Neural cell (in vitro differentiated cells): ENCODE measurements around the gene TAPBPL. TPM values are rescaled to one million over a fixed set of nuclear protein-coding genes. Genes with fewer than 3 reads are reported as not detected.

Source experiments
- H2AFZ ChIP-seq: fragments of 200-600, 300-800 bp; sonication (generic), shearing (Covaris generic); 2 replicates; pipeline ENCODE4 v1.6.0; 2014; ENCODE audit warnings: low read depth, mild to moderate bottlenecking, antibody characterized with exemption, low read length, moderate library complexity
- H3F3A ChIP-seq: fragments of 200-600 bp; shearing (Covaris generic); 2 replicates; pipeline ENCODE4 v1.6.1; 2016; ENCODE audit warnings: mild to moderate bottlenecking, moderate library complexity, mixed read lengths, antibody characterized with exemption, low read length; ENCODE audit not compliant: insufficient read depth, poor library complexity, severe bottlenecking
- H3K27ac ChIP-seq: fragments of 200-600, 300-800 bp; sonication (generic), shearing (Covaris generic); 2 replicates; pipeline ENCODE4 v1.5.1; 2014; ENCODE audit warnings: mild to moderate bottlenecking, low read length, moderate library complexity
- H3K27me3 ChIP-seq: fragments of 300-800, 200-600 bp; sonication (generic), shearing (Covaris generic); 2 replicates; pipeline ENCODE4 v1.6.0; 2014; ENCODE audit warnings: mild to moderate bottlenecking, low read depth, low read length, moderate library complexity; ENCODE audit not compliant: insufficient read depth
- H3K36me3 ChIP-seq: fragments of 300-800, 200-600 bp; sonication (generic), shearing (Covaris generic); 2 replicates; pipeline ENCODE4 v1.5.1; 2014; ENCODE audit warnings: mild to moderate bottlenecking, antibody characterized with exemption, low read length, moderate library complexity; ENCODE audit not compliant: insufficient read depth
- H3K4me2 ChIP-seq: fragments of 300-800, 200-600 bp; sonication (generic), shearing (Covaris generic); 2 replicates; pipeline ENCODE4 v1.6.0; 2014; ENCODE audit warnings: mild to moderate bottlenecking, low read length
- H3K4me3 ChIP-seq: fragments of 300-800, 200-600 bp; sonication (generic), shearing (Covaris generic); 2 replicates; pipeline ENCODE4 v1.5.1; 2014; ENCODE audit warnings: mild to moderate bottlenecking, low read length, moderate library complexity
- H3K79me2 ChIP-seq: fragments of 200-600 bp; shearing (Covaris generic); replicated peaks from 2 replicates; pipeline ENCODE4 v1.6.0; 2014; ENCODE audit warnings: mild to moderate bottlenecking, low read length, moderate library complexity; ENCODE audit not compliant: insufficient read depth
- H3K9ac ChIP-seq: fragments of 300-800, 200-600 bp; sonication (generic), shearing (Covaris generic); 2 replicates; pipeline ENCODE4 v1.6.1; 2016; ENCODE audit warnings: mild to moderate bottlenecking, low read length, mixed read lengths
- H3K9me2 ChIP-seq: fragments of 200-600 bp; shearing (Covaris generic); 2 replicates; pipeline ENCODE4 v1.6.1; 2016; ENCODE audit warnings: mild to moderate bottlenecking, low read length, mixed read lengths; ENCODE audit not compliant: insufficient read depth
- H3K9me3 ChIP-seq: fragments of 200-600, 300-800 bp; sonication (generic), shearing (Covaris generic); 2 replicates; pipeline ENCODE4 v1.6.1; 2016; ENCODE audit warnings: mild to moderate bottlenecking, mixed run types, low read length, moderate library complexity, mixed read lengths
- H4K20me1 ChIP-seq: fragments of 200-600 bp; shearing (Covaris generic); 2 replicates; pipeline ENCODE4 v1.6.1; 2016; ENCODE audit warnings: mild to moderate bottlenecking, mixed run types; ENCODE audit not compliant: insufficient read depth
- EP300 ChIP-seq: fragments of 450-650 bp; conservative IDR thresholded peaks from 2 replicates; pipeline ENCODE4 v1.6.1; 2014; ENCODE audit warnings: antibody characterized with exemption, mild to moderate bottlenecking, moderate library complexity; ENCODE audit not compliant: poor library complexity, severe bottlenecking
- EZH2 ChIP-seq: fragments of 200-600, 300-800 bp; shearing (Covaris generic), sonication (generic); IDR thresholded peaks from 2 replicates; pipeline ENCODE4 v1.6.1; 2014; ENCODE audit warnings: antibody characterized with exemption, low read length, borderline replicate concordance, mild to moderate bottlenecking; ENCODE audit not compliant: insufficient read depth, poor library complexity, severe bottlenecking
- MXI1 ChIP-seq: fragments of 450-650 bp; conservative IDR thresholded peaks from 2 replicates; pipeline ENCODE4 v1.6.1; 2014; ENCODE audit warnings: antibody characterized with exemption, mild to moderate bottlenecking; ENCODE audit not compliant: poor library complexity, severe bottlenecking
- POLR2AphosphoS5 ChIP-seq: IDR thresholded peaks from 2 replicates; pipeline ENCODE4 v1.6.1; 2012
- RAD21 ChIP-seq: fragments of 450-650 bp; conservative IDR thresholded peaks from 2 replicates; pipeline ENCODE4 v1.6.1; 2014; ENCODE audit warnings: antibody characterized with exemption, mild to moderate bottlenecking, moderate library complexity
- SMC3 ChIP-seq: fragments of 450-650 bp; conservative IDR thresholded peaks from 2 replicates; pipeline ENCODE4 v1.6.1; 2014; ENCODE audit warnings: antibody characterized with exemption, mild to moderate bottlenecking, moderate library complexity; ENCODE audit not compliant: poor library complexity
- TAF1 ChIP-seq: IDR thresholded peaks from 2 replicates; pipeline ENCODE4 v1.6.1; 2012; ENCODE audit warnings: low read depth
- polyA plus RNA-seq: library from polyadenylated mRNA; depleted of rRNA; stranded (reverse); fragments of >200 nt; gene quantifications from 2 replicates; pipeline ENCODE4 v1.2.3, GENCODE V29; 2014
- TF ChIP-seq, protein P1 (sequence below): fragments of 450-650 bp; IDR thresholded peaks from 2 replicates; pipeline ENCODE4 v1.5.1; 2014; ENCODE audit warnings: antibody characterized with exemption, mild to moderate bottlenecking, moderate library complexity; ENCODE audit not compliant: poor library complexity, severe bottlenecking
- TF ChIP-seq, protein P2 (sequence below): IDR thresholded peaks from 2 replicates; pipeline ENCODE4 v1.6.1; 2012; ENCODE audit warnings: borderline replicate concordance

TAPBPL gene
- polyA plus RNA-seq, 1 donor from 2014 or later: not detected

DNA sequence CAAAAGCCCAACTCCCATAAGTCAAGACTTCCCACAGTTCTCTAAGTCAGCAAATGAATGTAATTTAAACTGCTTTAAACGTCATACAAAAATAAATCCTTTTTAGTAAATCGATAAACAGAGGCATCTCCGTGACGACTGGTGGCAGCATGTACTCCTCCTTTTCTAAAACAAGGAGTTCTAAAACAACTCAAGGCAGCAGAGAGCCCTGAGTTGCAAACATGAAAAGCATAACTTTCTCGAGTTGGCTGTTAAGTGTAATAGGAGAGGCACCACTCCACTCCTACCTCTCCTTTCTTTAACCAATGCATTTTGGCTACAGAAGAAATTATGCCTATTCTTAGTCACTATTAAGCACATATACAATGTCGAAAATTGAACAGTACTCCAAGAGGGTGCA is 45.9 kb upstream of the TAPBPL start:
- Histone ChIP-seq H3K4me3 (no peak overlapping the region), H3K4me2 (no peak overlapping the region), H3K9me3 (no peaks in the 10 kb centered on the region), H3K79me2 (no peaks in the 10 kb centered on the region), H4K20me1 (no peaks in the 10 kb centered on the region), H2AFZ (no peak overlapping the region), H3K9me2 (no peaks in the 10 kb centered on the region), H3K36me3 (no peaks in the 10 kb centered on the region), H3F3A (no peaks in the 10 kb centered on the region), H3K27ac (no peak overlapping the region), H3K9ac (no peak overlapping the region), H3K27me3 (no peaks in the 10 kb centered on the region)
- TF ChIP-seq, protein P1, sequence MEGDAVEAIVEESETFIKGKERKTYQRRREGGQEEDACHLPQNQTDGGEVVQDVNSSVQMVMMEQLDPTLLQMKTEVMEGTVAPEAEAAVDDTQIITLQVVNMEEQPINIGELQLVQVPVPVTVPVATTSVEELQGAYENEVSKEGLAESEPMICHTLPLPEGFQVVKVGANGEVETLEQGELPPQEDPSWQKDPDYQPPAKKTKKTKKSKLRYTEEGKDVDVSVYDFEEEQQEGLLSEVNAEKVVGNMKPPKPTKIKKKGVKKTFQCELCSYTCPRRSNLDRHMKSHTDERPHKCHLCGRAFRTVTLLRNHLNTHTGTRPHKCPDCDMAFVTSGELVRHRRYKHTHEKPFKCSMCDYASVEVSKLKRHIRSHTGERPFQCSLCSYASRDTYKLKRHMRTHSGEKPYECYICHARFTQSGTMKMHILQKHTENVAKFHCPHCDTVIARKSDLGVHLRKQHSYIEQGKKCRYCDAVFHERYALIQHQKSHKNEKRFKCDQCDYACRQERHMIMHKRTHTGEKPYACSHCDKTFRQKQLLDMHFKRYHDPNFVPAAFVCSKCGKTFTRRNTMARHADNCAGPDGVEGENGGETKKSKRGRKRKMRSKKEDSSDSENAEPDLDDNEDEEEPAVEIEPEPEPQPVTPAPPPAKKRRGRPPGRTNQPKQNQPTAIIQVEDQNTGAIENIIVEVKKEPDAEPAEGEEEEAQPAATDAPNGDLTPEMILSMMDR: no peak
- no peak for TF ChIP-seq POLR2AphosphoS5
- TF ChIP-seq EZH2: no peak
- no peak for TF ChIP-seq RAD21
- TF ChIP-seq, protein P2, sequence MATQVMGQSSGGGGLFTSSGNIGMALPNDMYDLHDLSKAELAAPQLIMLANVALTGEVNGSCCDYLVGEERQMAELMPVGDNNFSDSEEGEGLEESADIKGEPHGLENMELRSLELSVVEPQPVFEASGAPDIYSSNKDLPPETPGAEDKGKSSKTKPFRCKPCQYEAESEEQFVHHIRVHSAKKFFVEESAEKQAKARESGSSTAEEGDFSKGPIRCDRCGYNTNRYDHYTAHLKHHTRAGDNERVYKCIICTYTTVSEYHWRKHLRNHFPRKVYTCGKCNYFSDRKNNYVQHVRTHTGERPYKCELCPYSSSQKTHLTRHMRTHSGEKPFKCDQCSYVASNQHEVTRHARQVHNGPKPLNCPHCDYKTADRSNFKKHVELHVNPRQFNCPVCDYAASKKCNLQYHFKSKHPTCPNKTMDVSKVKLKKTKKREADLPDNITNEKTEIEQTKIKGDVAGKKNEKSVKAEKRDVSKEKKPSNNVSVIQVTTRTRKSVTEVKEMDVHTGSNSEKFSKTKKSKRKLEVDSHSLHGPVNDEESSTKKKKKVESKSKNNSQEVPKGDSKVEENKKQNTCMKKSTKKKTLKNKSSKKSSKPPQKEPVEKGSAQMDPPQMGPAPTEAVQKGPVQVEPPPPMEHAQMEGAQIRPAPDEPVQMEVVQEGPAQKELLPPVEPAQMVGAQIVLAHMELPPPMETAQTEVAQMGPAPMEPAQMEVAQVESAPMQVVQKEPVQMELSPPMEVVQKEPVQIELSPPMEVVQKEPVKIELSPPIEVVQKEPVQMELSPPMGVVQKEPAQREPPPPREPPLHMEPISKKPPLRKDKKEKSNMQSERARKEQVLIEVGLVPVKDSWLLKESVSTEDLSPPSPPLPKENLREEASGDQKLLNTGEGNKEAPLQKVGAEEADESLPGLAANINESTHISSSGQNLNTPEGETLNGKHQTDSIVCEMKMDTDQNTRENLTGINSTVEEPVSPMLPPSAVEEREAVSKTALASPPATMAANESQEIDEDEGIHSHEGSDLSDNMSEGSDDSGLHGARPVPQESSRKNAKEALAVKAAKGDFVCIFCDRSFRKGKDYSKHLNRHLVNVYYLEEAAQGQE: no peak
- TF ChIP-seq EP300: no peak
- no peak for TF ChIP-seq TAF1
- no peak for TF ChIP-seq MXI1

DNA sequence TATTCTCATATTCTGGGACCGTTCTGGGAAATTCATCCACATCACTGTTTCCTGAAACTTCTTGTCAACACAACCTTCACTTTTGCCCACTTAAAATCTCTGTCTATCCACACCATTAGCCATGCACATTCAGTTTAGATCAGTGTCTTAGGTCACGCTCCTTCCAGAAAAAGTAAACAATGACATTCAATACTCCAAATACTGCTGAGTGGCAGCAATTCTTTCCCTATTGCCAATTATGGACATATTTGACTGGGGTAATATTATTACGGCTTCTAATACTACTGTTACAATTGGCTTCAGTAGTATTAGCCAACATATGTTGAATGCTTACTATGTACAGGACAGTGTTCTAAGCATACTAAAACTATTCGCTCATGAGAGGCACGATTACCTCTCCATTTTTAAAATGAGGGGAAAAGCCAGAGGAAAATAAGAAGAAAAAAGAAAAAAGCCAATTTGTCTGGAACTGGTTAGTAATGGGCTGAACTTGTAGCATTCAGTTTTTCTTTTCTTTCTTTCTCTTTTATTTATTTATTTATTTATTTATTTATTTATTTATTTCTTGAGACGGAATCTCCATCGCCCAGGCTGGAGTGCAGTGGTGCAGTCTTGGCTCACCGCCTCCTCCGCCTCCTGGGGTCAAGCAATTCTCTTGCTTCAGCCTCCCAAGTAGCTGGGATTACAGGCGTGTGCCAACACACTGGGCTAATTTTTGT is 44.4 kb upstream of the TAPBPL start:
- no peaks in the 10 kb centered on the region for H3K79me2 ChIP-seq
- H3K9ac ChIP-seq: no peak overlapping the region
- no peak overlapping the region for H3K4me2 ChIP-seq
- TF ChIP-seq EP300 (no peak), SMC3 (no peak), RAD21 (no peak), MXI1 (no peak), POLR2AphosphoS5 (no peak), TAF1 (no peak), EZH2 (no peak)
- TF ChIP-seq, protein P2: no peak
- TF ChIP-seq, protein P1: no peak
- no peak overlapping the region for H3K4me3 ChIP-seq
- no peaks in the 10 kb centered on the region for H4K20me1 ChIP-seq
- H2AFZ ChIP-seq: no peak overlapping the region
- H3K36me3 ChIP-seq: no peaks in the 10 kb centered on the region
- H3K27ac ChIP-seq: no peak overlapping the region
- no peaks in the 10 kb centered on the region for H3K9me3 ChIP-seq
- no peaks in the 10 kb centered on the region for H3F3A ChIP-seq
- no peaks in the 10 kb centered on the region for H3K9me2 ChIP-seq
- H3K27me3 ChIP-seq: no peaks in the 10 kb centered on the region
